ENCODE results near the gene TK1. TPM values are rescaled to one million over a fixed set of nuclear protein-coding genes. Genes with fewer than 3 reads are reported as not detected.

TK1 gene
- total RNA-seq, 4 donors from 2014 or later: 1.1 to 8.8 (median 2.7) TPM

DNA sequence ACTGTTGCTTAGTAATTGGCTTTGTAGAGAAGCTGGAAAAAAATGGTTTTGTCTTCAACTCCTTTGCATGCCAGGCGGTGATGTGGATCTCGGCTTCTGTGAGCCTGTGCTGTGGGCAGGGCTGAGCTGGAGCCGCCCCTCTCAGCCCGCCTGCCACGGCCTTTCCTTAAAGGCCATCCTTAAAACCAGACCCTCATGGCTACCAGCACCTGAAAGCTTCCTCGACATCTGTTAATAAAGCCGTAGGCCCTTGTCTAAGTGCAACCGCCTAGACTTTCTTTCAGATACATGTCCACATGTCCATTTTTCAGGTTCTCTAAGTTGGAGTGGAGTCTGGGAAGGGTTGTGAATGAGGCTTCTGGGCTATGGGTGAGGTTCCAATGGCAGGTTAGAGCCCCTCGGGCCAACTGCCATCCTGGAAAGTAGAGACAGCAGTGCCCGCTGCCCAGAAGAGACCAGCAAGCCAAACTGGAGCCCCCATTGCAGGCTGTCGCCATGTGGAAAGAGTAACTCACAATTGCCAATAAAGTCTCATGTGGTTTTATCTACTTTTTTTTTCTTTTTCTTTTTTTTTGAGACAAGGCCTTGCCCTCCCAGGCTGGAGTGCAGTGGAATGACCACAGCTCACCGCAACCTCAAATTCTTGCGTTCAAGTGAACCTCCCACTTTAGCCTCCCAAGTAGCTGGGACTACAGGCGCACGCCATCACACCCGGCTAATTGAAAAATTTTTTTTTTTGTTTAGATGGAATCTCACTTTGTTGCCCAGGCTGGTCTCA is 38.4 kb upstream of the TK1 start:
- TF ChIP-seq, protein P1, sequence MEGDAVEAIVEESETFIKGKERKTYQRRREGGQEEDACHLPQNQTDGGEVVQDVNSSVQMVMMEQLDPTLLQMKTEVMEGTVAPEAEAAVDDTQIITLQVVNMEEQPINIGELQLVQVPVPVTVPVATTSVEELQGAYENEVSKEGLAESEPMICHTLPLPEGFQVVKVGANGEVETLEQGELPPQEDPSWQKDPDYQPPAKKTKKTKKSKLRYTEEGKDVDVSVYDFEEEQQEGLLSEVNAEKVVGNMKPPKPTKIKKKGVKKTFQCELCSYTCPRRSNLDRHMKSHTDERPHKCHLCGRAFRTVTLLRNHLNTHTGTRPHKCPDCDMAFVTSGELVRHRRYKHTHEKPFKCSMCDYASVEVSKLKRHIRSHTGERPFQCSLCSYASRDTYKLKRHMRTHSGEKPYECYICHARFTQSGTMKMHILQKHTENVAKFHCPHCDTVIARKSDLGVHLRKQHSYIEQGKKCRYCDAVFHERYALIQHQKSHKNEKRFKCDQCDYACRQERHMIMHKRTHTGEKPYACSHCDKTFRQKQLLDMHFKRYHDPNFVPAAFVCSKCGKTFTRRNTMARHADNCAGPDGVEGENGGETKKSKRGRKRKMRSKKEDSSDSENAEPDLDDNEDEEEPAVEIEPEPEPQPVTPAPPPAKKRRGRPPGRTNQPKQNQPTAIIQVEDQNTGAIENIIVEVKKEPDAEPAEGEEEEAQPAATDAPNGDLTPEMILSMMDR (IDR thresholded peaks at IDR 0.05; ENCODE audit: low read depth): no peak

DNA sequence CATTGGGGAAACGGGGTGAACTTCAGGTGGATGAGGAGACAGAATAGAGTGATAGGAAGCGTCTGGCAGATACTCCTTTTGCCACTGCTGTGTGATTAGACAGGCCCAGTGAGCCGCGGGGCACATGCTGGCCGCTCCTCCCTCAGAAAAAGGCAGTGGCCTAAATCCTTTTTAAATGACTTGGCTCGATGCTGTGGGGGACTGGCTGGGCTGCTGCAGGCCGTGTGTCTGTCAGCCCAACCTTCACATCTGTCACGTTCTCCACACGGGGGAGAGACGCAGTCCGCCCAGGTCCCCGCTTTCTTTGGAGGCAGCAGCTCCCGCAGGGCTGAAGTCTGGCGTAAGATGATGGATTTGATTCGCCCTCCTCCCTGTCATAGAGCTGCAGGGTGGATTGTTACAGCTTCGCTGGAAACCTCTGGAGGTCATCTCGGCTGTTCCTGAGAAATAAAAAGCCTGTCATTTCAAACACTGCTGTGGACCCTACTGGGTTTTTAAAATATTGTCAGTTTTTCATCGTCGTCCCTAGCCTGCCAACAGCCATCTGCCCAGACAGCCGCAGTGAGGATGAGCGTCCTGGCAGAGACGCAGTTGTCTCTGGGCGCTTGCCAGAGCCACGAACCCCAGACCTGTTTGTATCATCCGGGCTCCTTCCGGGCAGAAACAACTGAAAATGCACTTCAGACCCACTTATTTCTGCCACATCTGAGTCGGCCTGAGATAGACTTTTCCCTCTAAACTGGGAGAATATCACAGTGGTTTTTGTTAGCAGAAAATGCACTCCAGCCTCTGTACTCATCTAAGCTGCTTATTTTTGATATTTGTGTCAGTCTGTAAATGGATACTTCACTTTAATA is 37.6 kb upstream of the TK1 start:
- TF ChIP-seq, protein P1 (IDR thresholded peaks at IDR 0.05; ENCODE audit: low read depth): no peak

DNA sequence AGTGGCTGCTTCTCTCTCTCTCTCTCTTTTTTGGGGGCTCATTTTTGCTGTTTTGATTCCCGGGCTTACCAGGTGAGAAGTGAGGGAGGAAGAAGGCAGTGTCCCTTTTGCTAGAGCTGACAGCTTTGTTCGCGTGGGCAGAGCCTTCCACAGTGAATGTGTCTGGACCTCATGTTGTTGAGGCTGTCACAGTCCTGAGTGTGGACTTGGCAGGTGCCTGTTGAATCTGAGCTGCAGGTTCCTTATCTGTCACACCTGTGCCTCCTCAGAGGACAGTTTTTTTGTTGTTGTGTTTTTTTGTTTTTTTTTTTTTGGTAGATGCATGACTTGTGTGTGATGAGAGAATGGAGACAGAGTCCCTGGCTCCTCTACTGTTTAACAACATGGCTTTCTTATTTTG is 36.9 kb upstream of the TK1 start:
- TF ChIP-seq, protein P1 (IDR thresholded peaks at IDR 0.05; ENCODE audit: low read depth): no peak

DNA sequence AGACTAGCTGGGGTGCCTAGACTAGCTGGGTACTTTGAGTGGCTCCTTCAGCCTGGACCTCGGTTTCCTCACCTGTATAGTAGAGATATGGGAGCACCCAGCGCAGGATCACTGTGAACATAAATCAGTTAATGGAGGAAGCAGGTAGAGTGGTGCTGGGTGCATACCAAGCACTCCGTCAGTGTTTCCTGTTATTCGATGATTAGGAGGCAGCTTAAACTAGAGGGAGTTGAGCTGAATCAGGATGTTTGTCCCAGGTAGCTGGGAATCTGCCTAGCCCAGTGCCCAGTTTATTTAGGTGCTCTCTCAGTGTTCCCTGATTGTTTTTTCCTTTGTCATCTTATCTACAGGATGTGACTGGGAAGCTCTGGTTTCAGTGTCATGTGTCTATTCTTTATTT is 36.2 kb upstream of the TK1 start:
- TF ChIP-seq, protein P1 (IDR thresholded peaks at IDR 0.05; ENCODE audit: low read depth): no peak

DNA sequence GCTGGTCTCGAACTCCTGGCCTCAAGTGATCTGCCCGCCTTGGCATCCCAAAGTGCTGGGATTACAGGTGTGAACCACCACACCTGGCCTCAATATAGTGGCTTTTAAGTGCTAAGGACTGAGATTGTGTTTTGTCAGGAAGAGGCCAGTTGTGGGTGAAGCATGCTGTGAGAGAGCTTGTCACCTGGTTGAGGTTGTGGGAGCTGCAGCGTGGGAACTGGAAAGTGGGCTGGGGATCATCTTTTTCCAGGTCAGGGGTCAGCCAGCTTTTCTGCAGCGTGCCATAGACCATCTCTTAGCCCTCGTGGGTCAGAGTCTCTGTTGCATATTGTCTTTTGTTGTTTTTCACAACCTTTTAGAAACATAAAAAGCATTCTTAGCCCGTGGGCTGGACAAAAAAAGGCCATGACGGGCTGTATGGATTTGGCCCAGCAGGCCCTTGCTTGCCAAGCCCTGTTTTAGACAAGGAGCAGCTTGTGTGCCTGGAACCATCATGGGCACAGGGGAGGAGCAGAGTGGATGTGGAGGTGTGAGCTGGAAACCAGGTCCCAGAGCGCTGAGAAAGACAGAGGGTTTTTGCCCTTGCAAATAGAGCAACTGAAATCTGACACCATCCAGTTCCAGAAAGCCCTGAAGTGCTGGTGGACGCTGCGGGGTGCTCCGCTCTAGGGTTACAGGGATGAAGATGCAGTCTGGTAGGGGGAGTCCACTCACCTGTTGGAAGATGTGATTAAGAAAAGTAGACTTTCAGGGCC is 32.7 kb upstream of the TK1 start:
- TF ChIP-seq, protein P1 (IDR thresholded peaks at IDR 0.05; ENCODE audit: low read depth): no peak

DNA sequence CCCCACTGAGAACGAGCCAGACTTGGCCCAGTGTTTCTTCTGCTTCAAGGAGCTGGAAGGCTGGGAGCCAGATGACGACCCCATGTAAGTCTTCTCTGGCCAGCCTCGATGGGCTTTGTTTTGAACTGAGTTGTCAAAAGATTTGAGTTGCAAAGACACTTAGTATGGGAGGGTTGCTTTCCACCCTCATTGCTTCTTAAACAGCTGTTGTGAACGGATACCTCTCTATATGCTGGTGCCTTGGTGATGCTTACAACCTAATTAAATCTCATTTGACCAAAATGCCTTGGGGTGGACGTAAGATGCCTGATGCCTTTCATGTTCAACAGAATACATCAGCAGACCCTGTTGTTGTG is 27.8 kb upstream of the TK1 start:
- TF ChIP-seq, protein P1 (IDR thresholded peaks at IDR 0.05; ENCODE audit: low read depth): no peak

All from subcutaneous adipose tissue (tissue), 4 donors.